Measurements from ENCODE around the gene SETD1B.

GRCh38 chr12:121809712-121810116, 5.9 kb downstream of the SETD1B start:
- TF ChIP-seq CTCF (IDR thresholded peaks at IDR 0.05; ENCODE audit: low read depth, low read length), result no peak
- no peak for TF ChIP-seq EZH2phosphoT487 (IDR thresholded peaks at IDR 0.05; ENCODE audit: low read depth)

All from OCI-LY3 (cell line).